Fibroblast of mammary gland (primary cell): ENCODE measurements around the gene CAPSL.
"Not testable (repeated sequence)": the region's sequence is repeated elsewhere in the genome, so short reads cannot be mapped to it uniquely, and the experiment has no call there.

Source experiments
- DNase-seq: peaks from one replicate; pipeline ENCODE4 v3.0.0-alpha.2; 2010; ENCODE audit warnings: low read depth
- H3K4me3 ChIP-seq: 2 replicates; pipeline ENCODE4 v1.5.1; 2011; ENCODE audit warnings: low read depth, mild to moderate bottlenecking, low read length, moderate library complexity; ENCODE audit not compliant: control insufficient read depth
- TF ChIP-seq, protein P1 (sequence below): conservative IDR thresholded peaks from 2 replicates; pipeline ENCODE4 v1.5.1; 2011; ENCODE audit warnings: low read depth, low read length, inconsistent platforms; ENCODE audit not compliant: control insufficient read depth, insufficient read depth

Gene CAPSL

GRCh38 chr5:35857606-35858205 is 80.7 kb downstream of the CAPSL start:
- peak; percentile 92 for DNase-seq
- TF ChIP-seq, protein P1, sequence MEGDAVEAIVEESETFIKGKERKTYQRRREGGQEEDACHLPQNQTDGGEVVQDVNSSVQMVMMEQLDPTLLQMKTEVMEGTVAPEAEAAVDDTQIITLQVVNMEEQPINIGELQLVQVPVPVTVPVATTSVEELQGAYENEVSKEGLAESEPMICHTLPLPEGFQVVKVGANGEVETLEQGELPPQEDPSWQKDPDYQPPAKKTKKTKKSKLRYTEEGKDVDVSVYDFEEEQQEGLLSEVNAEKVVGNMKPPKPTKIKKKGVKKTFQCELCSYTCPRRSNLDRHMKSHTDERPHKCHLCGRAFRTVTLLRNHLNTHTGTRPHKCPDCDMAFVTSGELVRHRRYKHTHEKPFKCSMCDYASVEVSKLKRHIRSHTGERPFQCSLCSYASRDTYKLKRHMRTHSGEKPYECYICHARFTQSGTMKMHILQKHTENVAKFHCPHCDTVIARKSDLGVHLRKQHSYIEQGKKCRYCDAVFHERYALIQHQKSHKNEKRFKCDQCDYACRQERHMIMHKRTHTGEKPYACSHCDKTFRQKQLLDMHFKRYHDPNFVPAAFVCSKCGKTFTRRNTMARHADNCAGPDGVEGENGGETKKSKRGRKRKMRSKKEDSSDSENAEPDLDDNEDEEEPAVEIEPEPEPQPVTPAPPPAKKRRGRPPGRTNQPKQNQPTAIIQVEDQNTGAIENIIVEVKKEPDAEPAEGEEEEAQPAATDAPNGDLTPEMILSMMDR: no peak
- H3K4me3 ChIP-seq: no peak overlapping the region

DNA sequence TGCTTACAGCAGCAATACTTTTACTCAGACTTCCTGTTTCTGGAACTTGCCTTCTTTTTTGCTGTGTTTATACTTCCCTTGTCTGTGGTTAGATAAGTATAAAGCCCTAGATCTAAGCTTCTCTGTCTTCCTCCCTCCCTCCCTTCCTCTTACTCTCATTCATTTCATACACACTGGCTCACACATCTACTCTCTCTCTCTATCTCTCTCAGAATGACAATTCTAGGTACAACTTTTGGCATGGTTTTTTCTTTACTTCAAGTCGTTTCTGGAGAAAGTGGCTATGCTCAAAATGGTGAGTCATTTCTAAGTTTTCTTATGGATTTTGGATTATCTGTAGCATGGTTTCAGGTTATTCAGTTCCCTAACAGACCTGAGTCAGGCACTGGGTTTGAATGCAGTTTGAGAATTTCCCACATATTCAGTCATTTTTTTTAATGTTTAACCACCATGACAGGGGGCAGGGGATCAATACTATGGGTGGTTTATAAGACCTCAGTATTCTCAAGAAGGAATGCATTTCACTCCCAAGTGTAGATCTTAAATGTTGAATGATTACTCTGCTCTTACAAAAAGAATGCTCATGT is 81.6 kb downstream of the CAPSL start, which contains the start of gene IL7R:
IL7R (plus strand) TSS at position 127 of the 587 bp plus-strand sequence; CDS start at position 214, 87 bp downstream.
- DNase-seq: peak; percentile 64
- H3K4me3 ChIP-seq: no peak within 1 kb of the TSS
- TF ChIP-seq, protein P1: no peak

- not testable (repeated sequence) for DNase-seq, H3K4me3 ChIP-seq
These were observed 82.1 kb downstream of the CAPSL start for GRCh38 chr5:35856186-35856764.

DNA sequence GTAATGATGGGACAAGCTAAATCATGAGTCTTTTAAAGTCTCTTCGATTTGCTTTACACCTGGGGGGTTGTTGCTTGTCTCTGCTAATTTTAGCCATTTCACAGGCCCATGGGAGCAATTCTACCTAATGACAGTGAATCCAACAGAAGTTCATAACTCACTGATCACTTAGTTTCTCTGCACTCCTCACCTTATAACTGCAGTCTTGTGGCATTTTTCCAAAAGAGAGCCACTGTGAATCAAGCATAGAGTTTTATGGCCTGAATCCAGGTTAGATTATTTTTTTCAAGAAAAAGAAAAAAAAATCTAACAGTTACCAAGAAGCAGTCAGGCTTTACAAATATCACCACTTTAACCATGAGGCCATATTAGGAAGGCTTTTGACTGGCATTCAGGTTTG is 83.2 kb downstream of the CAPSL start:
- DNase-seq: no peak
- TF ChIP-seq, protein P1: no peak
- H3K4me3 ChIP-seq: no peak overlapping the region
